ENCODE results near the gene COPE.
"Not testable (repeated sequence)": the region's sequence is repeated elsewhere in the genome, so short reads cannot be mapped to it uniquely, and the experiment has no call there.

The COPE gene

DNA sequence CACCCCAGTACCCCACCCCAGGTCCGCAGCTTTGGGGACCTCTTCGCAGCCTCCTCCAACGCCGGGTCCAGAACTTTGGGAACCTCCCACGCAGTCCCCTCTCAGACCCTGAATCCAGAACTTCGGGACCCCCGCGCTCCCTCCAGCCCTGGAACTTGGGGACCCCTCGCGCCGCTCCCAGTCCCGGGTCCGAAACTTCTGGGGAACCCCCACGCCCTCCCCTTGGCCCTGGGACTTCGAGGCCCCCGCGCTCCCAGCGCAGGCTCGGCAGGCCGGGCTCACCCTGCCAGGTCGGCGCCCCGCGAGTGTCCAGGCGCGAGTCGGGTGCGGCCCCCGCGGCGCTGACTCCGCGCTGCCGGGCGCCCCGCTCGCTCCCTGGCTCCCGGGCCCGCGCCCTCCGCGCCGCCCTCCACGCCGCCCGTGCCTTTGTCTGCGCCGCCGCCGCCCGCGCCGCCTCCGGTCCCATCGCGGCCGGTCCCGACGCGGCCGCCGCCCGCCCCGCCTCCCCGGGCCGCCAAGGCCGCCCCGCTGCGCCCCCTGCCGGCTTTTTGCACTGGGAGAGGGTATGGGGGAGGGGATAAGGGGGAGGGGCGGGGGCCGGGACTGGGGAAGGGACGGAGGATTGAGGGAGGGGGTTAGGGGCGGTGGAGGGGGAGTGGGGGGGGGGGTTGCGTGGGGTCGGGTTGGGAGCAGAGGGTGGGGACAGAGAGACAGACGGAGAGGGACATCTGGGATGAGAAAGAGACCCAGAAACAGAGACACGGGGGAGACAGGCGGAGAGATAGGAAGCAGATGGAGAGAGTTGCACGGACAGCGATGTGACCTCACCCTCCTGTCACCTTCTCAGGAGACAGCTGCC lies 21.8 kb upstream of the COPE start, which contains the start of gene HOMER3:
TSS of gene HOMER3 (minus strand) at position 449 of the 859 bp plus-strand sequence. CDS start 2,235 bp downstream, outside the sequence.
- DNase-seq (ENCODE audit: low spot score) (peak; percentile 83), FAIRE-seq (no peak)

DNA sequence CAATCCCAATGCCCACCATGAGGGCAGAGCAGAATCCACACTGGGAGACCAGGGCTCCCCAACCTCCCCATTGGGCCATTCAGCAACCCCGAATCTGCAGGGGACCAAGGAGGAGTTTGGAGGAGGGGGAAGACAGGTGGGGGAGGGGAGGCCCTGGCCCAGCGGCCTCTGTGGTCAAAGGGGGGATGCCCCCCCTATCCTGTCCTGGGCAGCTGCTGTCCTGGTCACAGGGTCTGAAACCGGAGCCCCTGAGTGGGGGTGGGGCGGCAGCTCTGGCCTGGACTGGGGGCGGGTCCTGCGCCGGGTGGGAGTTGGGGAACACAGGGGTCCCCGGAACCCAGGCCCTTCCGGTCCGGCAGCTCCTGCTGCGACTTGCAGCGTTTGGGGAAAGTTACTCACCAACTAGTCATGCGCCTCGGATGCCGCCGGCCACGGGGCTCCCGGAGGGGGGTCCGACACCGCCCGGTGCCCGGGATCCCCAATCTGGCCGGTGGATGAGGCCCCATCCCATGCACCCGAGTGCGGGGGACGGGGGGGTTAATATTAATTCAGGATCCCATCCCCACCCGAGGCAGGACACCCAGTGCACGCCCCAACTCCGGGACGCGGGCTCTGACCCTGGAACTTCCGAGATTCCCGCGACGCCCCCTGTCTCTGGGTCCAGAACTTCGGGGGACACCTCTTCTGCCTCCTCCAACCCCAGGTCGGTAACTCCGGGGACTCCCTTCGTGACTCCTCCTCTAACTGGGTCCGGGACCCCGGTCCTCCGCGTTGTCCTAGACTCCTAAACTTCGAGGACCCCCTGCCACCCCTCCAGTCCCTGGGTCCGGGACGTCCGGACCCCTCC lies 21.0 kb upstream of the COPE start:
- DNase-seq (ENCODE audit: low spot score), result peak; percentile 39
- FAIRE-seq, result no peak

DNA sequence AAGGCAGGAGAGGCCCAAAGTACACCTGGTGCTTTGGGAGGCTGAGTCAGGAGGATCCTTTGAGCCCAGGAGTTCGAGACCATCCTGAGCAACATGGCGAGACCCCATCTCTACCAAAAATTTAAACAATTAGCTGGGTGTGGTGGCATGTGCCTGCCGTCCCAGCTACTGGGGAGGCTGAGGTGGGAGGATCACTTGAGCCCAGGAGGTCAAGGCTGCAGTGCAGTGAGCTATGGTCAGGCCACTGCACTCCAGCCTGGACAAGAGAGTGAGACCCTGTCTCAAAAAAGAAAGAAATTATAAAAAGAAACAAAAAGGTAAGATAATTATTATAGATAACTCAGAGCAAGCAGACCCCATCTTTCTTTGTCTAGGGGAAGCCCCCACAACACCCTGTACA lies 20.0 kb upstream of the COPE start:
- DNase-seq (ENCODE audit: low spot score), result no peak
- no peak for FAIRE-seq

DNA sequence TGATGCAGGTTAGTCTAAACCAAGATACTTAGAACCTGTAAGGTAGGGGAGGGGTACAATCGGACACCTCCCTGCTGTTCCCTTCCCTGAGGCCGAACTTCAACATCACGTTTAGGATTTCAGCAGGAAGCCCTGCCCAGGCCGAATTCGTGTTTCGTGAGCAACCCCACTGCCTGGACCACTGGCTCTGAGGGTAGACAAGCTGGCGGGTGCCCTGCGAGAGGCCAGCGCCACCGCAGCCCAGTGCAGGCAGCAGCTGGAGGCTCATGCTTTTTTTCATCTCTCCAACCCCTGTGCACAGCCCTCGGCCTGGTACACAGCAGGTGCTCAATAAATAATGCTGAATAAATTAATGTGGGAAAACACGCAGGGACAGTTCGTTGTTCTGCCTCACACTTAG lies 14.1 kb upstream of the COPE start:
- no peak for DNase-seq (ENCODE audit: low spot score)
- no peak for FAIRE-seq

DNA sequence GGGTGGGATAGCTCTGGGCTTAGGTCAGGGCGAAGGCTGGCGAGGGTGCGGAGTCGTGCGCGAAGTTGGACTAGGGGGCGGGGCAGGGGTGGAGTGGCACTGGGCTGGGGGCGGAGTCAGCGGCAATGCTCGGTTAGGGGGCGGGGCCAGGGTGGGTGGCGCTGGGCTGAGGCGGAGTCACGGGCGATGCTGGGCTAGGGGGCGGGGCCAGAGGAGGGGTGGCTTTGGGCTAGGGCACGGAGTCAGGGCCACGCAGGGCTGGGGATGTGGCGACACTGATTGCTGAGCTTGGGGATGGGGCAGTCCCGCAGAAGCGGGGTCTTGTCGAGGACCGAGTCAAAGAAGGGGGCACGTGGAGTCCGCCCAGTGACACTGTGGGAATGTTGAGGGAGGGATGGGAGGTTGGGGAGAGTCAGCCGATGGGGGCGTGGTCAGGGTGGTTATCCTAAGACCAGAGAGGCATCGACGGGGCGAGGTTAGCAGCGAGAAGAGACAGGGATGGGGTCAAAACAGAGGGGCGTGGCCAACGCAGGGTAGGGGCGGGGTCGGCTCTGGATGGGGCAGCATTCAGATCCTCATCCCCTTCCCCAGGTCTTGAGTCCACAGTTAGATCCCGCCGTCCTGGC lies 13.1 kb upstream of the COPE start:
- DNase-seq (ENCODE audit: low spot score), result peak; percentile 68

DNA sequence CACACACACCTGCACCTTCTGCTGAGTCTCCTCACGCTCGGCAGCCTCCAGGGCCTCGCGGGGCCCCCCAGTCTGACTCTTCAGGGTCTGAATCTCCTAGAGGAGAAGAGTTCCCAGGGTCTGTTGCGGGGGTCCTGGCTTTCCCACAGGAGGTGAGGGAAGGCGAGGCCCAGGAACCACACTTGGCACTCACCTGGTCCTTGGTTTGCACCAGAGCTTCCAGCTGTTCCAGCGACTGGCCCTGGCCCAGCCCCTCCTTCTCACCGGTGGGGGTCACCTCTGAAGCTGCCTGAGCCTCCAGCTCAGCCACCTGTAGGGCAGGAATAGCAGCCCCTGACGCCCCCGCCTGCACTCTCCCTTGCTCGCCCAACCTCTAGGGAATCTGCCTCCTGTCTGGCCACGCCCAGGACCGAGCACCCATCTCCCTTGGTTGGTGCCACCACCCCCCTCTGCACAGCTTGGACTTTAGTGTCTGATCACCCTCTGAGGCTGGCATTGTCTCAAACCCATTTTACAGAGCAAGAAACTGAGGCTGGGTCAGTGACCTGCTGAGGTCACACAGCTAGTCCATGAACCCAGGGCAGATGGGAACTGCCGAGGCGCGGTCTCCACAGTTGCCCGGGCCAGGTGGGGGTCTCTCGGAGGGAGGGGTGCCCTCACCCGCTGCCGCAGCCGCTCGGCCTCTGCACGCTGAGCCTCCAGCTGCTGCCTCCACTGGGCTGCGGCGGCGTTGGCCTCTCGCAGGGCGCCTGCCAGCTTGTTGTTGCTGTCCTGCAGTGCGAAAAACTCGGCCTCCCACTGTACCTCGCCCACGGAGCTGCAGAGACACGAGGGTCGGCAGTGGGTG lies 12.4 kb upstream of the COPE start:
- FAIRE-seq (no peak), DNase-seq (ENCODE audit: low spot score) (no peak)

More for the DNA sequence above, 13.1 kb upstream of the COPE start:
- no peak for FAIRE-seq

DNA sequence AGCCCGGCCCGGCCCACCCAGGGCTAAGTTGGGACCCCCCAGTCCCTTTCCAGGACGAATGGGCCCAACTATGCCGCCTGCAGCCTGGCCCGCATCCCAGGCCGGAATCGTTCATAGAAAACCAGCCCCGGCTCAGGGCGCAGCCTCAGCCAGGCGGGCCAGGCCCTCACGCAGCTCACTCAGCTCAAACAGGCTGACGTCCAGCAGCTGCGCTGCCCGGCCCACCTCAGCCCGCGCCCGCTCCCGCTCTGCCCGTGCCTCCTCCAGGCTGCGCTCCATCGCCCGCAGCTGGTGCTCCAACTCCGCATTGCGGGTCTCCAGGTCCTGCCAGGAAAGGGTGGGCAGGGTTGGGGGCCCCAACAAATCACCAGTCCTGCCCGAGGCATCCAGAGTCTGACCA lies 10.1 kb upstream of the COPE start:
- DNase-seq (ENCODE audit: low spot score) (no peak), FAIRE-seq (no peak)

DNA sequence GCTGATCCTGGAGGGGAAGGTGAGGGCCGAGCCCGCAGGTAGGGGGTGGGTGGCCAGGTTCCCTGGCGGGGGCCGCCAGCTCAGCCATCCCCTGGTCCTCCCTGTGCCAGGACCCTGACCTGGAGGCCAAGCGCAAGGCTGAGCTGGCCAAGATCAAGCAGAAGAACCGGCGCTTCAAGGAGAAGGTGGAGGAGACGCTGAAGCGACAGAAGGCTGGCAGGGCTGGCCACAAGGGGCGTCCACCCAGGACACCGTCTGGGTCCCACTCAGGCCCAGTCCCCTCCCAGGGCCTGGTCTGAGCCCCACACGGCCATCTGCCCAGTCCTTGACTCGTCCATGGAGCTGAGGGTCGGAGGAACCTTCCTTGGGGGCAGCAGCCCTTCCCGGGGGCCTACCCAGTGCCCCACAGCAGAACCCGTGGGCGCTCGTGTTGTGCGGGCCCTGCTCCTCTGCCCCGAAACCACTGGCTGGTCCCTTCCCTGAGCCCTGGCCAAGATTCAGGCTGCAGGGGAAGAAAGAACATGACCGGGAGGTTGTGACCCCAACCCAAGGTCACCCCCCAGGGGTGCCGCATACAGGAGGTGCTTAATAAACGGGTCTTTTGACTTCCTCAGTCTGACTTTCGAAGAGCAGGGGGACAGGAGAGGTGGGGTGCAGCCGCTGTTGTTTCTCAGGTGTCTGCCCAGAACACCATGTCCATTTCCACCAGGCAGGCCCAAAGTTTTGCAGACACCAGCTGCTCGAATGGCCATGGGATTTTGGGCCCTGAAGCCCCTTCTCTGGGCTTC lies 9.0 kb upstream of the COPE start:
- no peak for DNase-seq (ENCODE audit: low spot score)
- no peak for FAIRE-seq

DNA sequence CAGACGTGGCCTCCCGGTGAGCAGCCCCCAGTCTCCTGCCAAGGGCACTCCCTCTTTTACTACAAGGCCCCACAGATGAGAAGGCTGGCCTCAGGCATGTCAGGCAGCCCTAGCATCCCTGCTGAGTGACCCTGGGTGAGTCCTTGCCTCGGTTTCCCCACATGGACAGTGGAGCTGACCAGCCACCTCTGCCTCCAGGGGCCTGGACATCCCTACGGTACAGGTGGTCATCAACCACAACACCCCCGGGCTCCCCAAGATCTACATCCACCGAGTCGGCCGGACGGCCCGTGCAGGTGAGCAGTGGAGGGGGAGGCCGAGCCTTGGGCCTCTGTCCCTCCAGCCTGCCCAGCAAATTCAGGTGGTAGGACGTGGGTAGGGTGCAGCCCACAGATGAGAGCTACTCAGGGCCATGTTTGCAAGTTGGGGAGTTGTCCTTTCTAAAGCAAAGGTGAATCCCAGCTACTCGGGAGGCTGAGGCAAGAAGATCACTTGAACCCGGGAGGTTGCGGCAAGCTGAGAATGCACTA lies 5.6 kb upstream of the COPE start:
- FAIRE-seq (no peak), DNase-seq (ENCODE audit: low spot score) (no peak)

DNA sequence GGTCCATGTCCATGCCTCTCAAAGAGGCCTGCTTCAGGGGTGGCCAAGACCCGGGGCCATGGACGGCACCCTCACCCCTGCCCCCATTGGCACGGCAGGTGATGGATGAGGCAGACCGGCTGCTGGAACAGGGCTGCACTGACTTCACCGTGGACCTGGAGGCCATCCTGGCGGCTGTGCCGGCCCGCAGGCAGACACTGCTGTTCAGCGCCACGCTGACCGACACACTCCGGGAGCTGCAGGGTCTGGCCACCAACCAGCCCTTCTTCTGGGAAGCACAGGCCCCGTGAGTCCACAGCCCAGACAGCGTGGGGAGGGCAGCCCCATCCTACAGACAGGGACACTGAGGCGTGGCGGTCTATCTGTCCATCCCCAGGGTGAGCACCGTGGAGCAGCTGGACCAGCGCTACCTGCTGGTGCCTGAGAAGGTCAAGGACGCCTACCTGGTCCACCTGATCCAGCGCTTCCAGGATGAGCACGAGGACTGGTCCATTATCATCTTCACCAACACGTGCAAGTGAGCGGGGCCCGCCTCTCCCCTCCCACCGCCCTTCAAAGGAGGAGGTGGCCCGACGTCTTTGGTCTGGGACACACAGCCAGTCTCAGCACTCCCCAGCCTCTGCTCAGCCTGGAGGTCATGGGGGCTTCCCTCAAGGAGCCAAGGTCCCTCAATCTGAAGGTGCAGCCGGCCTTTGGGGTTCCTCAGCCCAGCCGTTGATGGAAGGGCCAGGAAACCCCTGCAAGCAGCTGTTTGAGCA lies 3.2 kb upstream of the COPE start:
- FAIRE-seq, result no peak
- DNase-seq (ENCODE audit: low spot score), result no peak

DNA sequence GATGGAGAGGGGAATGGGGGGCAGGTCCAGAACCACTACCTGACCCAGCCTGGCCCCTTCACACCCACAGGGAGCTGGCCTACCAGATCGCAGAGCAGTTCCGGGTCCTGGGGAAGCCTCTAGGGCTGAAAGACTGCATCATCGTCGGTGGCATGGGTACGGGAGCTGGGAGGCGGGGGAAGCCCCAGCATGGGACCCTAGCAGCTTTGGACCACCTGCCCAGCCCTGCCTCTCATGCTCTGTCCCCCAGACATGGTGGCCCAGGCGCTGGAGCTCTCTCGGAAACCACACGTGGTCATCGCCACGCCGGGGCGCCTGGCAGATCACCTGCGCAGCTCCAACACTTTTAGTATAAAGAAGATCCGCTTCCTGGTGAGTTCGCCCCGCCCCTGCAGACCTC lies 2.4 kb upstream of the COPE start:
- no peak for FAIRE-seq
- DNase-seq (ENCODE audit: low spot score), result no peak

DNA sequence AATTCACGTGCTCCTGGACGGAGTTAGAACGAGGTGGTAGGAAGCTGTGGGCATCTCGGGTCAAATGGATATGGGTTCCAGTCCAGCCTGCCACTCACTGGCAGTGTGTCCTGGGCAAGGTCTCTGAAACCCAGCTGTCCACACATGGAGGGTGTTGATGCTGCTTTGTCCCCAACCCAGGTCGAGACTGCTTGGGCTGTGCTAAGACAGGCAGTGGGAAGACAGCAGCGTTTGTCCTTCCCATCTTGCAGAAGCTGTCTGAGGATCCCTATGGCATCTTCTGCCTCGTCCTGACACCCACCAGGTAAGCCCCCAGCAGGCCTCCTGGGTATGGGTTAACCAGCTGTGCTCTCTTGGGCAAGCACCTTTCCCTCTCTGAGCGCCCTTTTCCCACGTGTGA lies 1.2 kb upstream of the COPE start:
- DNase-seq (ENCODE audit: low spot score) (no peak), FAIRE-seq (no peak)

DNA sequence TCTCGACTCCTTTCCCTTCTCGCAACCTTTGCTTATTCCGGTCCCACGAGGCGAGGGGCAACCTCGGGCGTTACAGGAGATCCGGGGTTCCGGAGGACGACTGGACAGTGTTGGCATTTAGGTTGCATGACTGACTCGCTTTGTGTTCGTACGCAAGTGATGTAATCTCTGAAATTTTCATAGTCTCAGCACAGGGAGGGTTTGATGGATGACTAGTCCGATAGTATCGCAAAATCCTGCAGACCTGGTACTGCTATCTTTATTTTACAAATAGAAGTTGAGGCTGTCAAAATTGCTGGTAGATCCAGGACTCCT lies 670 bp upstream of the COPE start:
- no peak for FAIRE-seq

DNA sequence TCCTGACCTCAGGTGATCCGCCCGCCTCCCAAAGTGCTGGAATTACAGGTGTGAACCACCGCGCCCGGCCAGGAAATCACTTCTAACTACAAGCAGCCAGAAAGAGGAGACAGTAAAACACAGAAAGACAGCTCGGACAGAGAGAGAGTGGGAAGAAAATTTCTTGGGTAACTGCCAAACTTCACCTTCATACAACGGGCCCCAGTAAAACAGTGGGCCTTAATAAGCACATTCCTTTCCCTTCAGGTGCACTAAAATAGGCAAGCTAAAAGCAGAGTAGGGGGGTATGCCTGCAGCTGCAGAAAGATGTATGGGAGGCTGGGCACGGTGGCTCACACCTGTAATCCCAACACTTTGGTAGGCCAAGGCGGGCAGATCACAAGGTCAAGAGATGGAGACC lies 1.6 kb downstream of the COPE start:
- FAIRE-seq; DNase-seq (ENCODE audit: low spot score): not testable (repeated sequence)

More for the DNA sequence above, 670 bp upstream of the COPE start:
- no peak for DNase-seq (ENCODE audit: low spot score)

DNA sequence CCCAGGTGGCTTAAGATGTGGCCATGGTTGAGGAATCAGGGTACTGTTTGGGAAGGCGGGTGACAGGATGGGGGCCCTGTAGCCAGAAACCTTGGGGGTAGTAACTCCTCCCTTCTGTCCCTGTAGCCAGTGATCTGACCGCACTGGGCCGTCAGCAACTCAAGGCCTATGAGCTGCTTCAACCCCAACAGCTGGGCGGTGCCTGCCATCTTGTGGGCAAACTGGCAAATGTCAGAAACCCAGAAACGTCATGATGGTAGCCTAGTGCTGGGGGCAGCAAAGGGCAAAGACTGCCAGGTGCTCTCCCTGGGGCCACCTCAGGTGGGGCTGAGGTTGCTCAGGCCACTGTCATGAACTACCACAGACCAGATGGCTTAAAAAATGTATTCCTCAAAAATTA lies 3.5 kb downstream of the COPE start:
- FAIRE-seq, result no peak
- DNase-seq (ENCODE audit: low spot score), result peak; percentile 21

DNA sequence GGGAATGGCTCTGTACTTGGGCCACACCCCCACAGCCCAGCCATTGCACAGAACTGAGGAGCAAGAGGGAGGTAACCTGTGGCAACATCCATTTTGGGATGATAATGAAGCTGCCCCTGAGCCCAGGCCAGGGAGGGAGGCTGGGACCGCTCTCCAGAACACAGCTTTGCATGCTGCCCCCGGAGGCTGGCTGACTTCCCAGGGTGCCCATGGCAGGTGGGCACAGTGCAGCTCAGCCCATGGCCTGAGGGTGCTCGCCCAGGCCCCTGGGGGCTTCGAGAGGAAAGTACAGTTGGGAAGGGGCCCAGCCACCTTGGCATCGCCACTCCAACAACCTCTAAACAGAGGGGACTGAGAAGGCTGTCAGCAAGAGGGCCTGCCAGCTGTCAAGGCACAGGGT lies 5.7 kb downstream of the COPE start:
- FAIRE-seq, result no peak
- no peak for DNase-seq (ENCODE audit: low spot score)

DNA sequence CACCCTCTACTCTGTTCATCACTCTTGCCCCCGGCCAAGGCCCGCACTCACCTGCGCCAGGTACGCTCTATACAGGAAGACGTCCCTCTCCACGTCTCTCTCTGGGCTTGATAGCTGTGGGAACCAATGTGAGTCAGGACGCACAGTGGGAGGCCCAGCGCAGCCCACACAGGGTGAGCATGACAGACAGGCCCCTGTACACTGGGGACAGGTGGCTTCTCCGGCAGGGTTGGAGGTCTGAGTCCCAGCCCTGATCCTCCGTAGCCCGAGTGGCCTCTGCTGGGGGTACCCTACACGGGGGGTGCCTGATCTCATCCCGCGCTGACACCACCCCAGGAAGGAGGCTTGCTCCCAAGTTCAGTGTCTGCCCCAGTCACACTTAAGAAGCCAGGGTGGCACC lies 6.3 kb downstream of the COPE start:
- DNase-seq (ENCODE audit: low spot score), result no peak
- no peak for FAIRE-seq

DNA sequence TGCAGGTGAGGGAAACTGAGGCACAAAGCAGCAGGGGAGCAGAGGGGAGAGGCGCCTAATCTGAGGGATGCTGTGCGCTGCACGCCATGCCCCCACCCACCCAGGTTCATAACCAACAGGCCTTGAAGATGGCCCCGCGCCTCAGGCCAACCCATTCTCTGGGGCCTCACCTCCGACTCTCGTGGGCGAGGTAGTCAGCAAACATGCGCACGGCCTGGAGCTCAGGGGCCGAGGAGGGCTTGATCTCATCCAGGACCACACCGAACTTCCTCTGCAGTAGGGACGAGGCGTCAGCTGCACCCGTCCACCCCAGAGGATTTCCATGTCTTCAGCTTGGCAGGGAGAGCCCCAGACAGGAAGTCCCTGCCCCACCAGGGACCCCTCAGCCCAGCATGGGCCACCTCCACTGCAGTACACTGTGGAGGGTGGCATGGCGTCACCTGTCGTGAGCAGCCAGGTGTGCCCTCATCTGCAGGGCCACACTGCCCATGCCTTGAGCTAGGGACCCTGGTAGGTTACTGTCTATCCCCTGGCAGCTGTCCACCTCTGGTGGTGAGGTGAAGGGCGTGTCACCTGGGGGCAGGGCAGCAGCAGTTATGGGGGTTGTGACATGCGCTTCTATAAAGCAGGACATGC lies 8.3 kb downstream of the COPE start:
- FAIRE-seq (no peak), DNase-seq (ENCODE audit: low spot score) (no peak)

DNA sequence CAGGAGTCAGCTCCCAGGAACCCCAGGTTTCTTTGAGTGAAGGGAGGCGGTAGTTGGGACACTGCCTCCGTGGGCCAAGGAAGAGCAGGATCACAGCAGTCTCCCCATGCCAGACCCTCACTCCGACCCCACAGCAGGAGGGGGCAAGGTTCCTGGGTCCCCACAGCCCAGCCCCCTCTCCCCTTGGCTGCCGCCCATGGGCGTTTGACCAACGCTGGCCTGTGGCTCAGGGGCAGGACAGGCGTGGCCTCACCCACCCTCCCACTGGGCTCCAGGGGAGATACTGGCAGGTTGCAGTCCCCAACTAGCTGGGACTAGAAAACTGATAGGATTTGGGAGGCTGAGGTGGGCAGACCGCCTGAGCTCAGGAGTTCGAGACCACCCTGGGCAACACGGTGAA lies 9.2 kb downstream of the COPE start:
- FAIRE-seq (no peak), DNase-seq (ENCODE audit: low spot score) (no peak)

All from urothelium cell line (cell line).